GM08714 (cell line): ENCODE data around the gene PIP4K2A.
"Not testable (repeated sequence)": the region's sequence is repeated elsewhere in the genome, so short reads cannot be mapped to it uniquely, and the experiment has no call there.

Experiments used
- H3K4me3 ChIP-seq: fragments of 200-500 bp; sonication (Bioruptor generic); 2 replicates; pipeline ENCODE4 v1.5.1; 2014; ENCODE audit warnings: mild to moderate bottlenecking, low read length, inconsistent platforms
- ZNF274 ChIP-seq: IDR thresholded peaks from 2 replicates; pipeline ENCODE4 v1.6.1; 2012; ENCODE audit warnings: mild to moderate bottlenecking, low read depth, low read length

Gene PIP4K2A

GRCh38 chr10:22505911-22506685 lies 208.3 kb downstream of the PIP4K2A start:
- H3K4me3 ChIP-seq = no peak overlapping the region
- no peak for TF ChIP-seq ZNF274

GRCh38 chr10:22504766-22505165 lies 209.6 kb downstream of the PIP4K2A start:
- TF ChIP-seq ZNF274 = no peak
- H3K4me3 ChIP-seq = no peak overlapping the region

DNA sequence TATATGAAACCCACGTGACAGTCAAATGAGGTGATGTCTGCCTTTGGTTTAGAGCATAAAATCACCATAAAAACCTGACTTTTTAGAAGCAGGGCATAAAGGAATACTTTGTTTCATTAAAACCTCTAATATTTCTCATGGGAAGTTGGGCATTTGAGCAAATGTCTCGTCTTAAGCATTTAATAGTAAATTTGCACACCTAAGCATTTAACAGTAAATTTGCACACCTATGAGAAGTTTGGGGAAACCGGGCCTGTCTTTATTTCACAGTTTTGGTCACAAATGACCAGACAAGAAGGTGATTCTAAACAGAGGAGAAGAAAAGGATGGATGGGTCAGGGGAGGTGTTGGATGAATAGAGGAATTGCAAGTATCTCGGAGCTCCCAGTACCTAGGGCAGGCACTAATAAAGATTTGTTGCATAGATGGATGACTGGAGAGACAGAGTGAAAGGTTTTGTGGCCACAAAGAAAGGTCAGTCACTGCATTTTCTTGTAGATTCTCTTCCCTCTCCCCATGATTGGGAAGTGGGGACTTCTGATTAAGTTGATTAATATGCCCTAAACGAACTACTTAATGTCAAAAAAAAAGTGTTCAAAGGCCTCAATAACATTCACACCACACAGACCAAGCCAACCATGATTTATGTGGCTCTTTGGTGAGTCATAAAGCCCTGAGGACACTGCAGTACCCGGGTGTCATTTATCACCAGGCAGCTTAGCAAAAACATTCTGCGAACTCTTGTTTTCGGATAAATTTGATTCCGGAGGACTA lies 210.9 kb downstream of the PIP4K2A start:
- no peak overlapping the region for H3K4me3 ChIP-seq
- no peak for TF ChIP-seq ZNF274

GRCh38 chr10:22501863-22502262 lies 212.5 kb downstream of the PIP4K2A start:
- no peak overlapping the region for H3K4me3 ChIP-seq
- TF ChIP-seq ZNF274 = no peak

- H3K4me3 ChIP-seq = no peak overlapping the region
- TF ChIP-seq ZNF274 = no peak
Observed at GRCh38 chr10:22501413-22501812, 213.0 kb downstream of the PIP4K2A start.

GRCh38 chr10:22500656-22501340 lies 213.6 kb downstream of the PIP4K2A start:
- TF ChIP-seq ZNF274 = no peak
- no peak overlapping the region for H3K4me3 ChIP-seq

GRCh38 chr10:22499973-22500372 lies 214.4 kb downstream of the PIP4K2A start:
- H3K4me3 ChIP-seq = not testable (repeated sequence)

GRCh38 chr10:22495396-22495795 lies 219.0 kb downstream of the PIP4K2A start:
- H3K4me3 ChIP-seq = no peak overlapping the region
- no peak for TF ChIP-seq ZNF274

- no peak overlapping the region for H3K4me3 ChIP-seq
- TF ChIP-seq ZNF274 = no peak
Observed at GRCh38 chr10:22494007-22494406, 220.4 kb downstream of the PIP4K2A start.

DNA sequence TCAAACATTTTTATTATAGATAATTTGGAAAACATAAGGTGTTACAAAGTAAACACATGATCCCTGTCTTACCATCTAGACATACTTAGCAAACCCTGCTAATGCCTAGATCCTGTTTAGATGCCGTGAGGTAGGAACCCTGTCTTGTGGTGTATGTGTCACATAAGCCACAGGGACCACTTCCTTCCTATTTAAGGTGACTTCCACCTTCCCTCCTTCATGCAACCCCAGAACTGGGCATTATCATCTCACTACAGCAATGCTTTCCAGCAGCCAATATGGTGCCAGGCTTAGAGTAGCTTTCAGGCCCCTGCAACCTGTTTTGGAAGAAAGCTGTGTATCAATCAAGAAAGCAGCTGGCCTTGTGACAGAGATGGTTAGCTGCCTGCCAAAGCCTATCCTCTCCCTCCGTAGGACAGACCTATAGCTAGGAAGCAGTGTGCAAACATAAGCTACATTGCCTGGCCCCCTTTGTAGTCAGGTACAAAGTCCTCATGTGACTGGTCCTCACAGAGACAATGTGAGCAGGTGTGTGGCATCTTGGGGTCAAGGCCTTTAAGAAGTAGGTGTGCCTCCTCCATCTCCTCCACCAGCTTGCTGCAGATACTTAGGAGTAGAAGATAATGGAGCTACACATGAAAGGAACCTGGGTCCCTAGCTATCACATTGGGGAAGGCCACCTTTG lies 222.3 kb downstream of the PIP4K2A start:
- no peak overlapping the region for H3K4me3 ChIP-seq

GRCh38 chr10:22491480-22491879 lies 222.9 kb downstream of the PIP4K2A start:
- no peak overlapping the region for H3K4me3 ChIP-seq
- no peak for TF ChIP-seq ZNF274

More for the DNA sequence above, 222.3 kb downstream of the PIP4K2A start:
- TF ChIP-seq ZNF274 = no peak

DNA sequence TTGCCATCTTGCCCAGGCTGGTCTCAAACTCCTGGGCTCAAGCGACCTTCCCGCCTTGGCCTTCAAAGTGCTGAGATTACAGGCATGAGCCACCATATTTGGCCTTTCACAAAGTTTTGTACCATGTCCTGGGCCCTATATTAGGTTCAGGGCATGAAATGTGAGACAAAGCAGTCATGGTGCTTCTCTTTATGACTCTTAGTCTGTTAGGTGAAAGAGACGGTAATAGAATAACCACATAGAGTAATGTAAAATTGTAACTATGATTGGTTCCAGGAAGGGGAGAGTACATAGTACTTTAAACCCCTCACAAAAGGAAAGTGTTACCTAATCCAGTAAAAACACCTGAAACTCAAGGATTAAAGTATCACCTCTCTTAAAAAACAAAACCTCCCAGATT lies 224.4 kb downstream of the PIP4K2A start:
- no peak for TF ChIP-seq ZNF274
- H3K4me3 ChIP-seq = no peak overlapping the region

DNA sequence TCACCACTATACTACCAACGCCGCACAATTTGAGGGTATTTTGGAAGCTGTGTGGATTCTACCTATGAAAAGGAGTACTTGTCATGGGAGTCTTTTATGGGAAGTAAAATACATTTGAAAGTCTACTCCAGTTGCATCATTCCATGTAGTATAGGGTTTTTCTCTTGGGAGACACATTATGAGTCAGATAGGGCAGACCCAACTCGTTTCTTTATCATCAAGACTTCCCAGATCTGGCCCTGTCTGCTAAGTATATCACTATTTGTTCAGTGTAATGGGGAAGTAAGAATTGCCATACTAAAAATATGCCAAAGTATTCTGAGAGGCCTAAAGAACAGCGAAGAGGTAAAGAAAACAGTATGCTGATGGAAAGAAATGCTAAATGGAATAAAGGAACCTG lies 224.9 kb downstream of the PIP4K2A start:
- H3K4me3 ChIP-seq = no peak overlapping the region
- no peak for TF ChIP-seq ZNF274

DNA sequence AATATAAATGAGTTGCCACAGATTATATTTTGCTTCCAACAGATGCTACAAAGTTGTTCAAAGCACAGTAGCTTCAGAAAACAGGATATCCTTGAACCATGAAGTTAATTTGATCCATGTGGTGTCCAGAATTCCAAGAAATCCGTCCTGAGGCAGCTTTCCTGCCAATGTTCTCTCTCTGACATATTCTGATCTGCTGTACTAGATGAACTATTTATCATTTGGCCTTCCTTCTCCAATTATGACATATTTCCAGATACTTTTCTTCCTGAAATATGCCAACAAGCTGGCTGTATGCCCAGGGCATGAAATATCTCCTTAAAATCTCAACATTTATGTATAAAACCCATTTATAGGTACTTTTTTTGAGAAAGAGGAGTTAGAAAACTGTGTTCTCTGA lies 227.9 kb downstream of the PIP4K2A start:
- H3K4me3 ChIP-seq = no peak overlapping the region
- TF ChIP-seq ZNF274 = no peak
